GM18907 (cell line): ENCODE measurements around the gene GSK3B.
A peak's percentile ranks its signal among the peaks of the same experiment; 100 is the strongest.

Experiments
- ATAC-seq: cut with Tn5 transposase; IDR thresholded peaks from one replicate; pipeline ENCODE4 v1.9.1; 2021; ENCODE audit warnings: mild to moderate bottlenecking, moderate library complexity; ENCODE audit not compliant: unreplicated experiment

The GSK3B gene

GRCh38 chr3:119829420-119829819, 264.8 kb downstream of the GSK3B start:
- ATAC-seq = no peak

DNA sequence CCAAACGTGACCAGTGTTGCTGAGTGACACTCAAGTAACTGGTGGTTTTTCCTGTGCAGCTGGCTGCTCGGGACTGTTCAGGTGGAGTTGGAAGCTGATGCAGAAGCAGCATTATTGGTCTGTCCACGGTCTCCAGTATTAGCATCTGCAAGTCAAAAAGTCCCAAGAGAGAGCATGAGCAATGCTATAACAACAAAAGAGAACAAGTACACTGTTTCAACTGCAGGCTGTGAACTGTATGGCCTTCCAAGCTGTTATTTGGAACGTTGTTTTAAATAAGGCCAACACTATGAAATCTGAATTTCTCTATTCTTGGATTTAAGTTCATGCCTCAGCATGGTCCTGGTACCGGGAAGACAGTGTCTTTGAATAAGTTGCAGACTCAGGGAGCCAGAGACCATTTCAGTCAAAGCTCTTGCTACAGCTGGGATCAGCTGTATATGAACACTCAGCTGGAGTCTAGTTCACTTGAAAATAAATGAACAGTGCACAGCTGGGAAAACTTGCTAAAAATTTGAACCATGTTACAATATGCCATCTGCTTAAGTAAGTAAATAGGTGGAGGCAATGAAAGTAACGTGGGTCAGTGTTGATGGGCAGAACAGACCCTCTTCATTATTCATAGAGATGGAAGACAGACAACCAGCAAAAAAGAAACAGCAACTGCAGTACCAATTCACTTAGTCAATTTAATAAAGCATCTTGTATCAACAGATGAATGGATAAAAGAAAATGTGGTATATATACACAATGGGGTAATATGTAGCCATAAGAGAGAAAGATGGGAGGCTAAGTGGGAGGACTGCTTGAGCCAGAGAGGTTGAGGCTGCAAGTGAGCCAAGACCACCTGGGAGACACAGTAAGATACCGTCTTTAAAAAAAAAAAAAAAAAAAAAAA, 267.3 kb downstream of the GSK3B start:
- ATAC-seq = no peak

GRCh38 chr3:119825820-119826219, 268.4 kb downstream of the GSK3B start:
- ATAC-seq = no peak

DNA sequence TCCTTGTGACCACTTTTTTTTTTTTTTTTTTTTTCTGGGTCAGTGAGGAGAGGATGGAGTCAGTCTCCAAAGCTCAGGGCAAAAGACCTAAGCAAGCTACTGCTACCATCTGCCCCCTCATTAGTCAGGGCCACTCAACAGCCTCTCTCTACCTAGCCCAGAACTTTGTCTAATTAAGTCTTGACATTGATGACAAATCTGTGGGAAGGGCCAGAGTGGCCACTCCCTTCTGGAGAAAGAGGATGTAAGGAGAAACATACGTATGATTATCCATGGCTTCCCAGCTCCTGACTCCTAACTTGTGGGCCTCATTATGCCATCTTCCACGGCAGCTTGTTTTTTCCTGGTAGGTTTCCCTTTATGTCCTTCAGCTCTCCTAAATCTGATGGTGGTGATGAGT, 274.4 kb downstream of the GSK3B start:
- no peak for ATAC-seq

DNA sequence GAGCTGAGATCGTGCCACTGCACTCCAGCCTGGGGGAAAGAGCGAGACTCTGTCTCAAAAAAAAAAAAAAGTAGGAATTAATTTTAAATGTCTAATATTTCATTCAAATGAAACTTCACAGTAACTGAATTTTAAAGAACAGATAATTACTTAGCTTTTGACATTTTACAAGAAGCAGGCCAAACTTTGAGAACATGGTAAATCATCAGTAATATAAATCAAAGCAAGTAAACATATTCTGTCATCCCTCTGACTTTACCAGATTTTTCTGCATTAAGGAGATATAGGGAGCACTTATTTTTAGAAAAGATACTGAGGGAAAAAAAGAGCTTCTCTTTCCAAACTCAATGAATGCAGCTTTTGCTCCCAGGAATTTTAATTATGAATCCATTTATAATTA, 275.3 kb downstream of the GSK3B start:
- ATAC-seq = no peak

GRCh38 chr3:119817583-119818363, 276.5 kb downstream of the GSK3B start:
- no peak for ATAC-seq

GRCh38 chr3:119817071-119817470, 277.2 kb downstream of the GSK3B start:
- ATAC-seq = no peak

- no peak for ATAC-seq
Measured at GRCh38 chr3:119815716-119816115, 278.5 kb downstream of the GSK3B start.

DNA sequence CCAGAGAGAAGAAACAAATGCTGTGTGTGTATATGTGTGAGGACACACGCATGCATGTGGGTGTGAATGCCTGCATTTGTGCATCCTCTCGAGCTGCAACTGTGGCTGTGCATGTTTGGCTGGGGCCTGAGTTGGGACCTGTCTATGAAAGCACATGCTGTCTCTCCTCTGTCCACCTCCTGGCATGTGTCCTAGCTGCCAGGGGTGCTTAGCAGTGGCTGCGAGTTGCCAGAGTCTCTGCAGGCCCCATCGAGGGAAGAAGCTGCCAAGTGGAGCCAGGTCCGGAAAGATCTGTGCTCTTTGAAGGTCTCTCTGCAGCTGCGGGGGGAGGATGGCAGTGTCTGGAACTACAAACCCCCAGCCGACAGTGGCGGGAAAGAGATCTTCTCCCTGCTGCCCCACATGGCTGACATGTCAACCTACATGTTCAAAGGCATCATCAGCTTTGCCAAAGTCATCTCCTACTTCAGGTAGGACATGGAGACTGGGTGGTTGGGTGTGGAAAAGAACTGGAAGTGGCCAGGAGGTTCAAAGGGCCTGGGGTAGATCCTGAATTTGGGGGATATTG, 281.7 kb downstream of the GSK3B start:
- no peak for ATAC-seq

DNA sequence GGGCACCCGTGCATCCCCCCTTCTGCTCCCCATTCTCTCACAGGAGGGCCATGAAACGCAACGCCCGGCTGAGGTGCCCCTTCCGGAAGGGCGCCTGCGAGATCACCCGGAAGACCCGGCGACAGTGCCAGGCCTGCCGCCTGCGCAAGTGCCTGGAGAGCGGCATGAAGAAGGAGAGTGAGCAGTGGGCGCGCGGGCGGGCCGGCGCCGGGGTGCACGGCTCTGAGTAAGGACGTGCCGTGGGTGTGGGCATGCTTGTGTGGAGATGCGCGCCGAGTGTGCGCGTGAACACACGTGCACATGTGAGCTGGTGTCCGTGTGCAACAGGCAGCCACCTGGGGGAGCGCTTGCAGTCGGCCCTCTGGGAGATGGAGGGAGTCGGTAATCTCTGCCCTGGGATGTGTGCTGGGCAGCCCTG, 284.2 kb downstream of the GSK3B start:
- ATAC-seq = peak; percentile 79

- peak; percentile 42 for ATAC-seq
Measured at GRCh38 chr3:119809249-119810017, 284.8 kb downstream of the GSK3B start.

- ATAC-seq = no peak
Measured at GRCh38 chr3:119808843-119809242, 285.4 kb downstream of the GSK3B start.

DNA sequence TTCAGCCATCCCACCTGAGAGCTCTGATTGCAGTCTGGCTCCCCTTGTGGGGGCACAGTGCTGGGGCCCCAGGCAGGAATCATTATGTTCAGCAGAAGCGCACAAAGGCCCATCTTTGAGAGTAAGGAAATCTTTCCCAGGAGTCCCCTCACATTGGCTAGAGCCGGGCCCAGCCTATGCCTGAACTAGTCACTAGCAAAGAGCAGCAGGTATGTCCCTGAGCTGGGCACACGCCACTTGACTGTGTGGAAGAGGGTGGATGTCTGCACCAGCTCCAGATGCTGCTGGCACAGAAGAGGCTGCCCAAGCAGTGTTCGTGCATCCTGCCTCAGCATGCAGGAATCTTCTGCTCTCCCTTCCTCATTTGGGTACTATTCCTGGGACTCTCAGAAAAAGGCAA, 286.0 kb downstream of the GSK3B start:
- ATAC-seq = no peak

DNA sequence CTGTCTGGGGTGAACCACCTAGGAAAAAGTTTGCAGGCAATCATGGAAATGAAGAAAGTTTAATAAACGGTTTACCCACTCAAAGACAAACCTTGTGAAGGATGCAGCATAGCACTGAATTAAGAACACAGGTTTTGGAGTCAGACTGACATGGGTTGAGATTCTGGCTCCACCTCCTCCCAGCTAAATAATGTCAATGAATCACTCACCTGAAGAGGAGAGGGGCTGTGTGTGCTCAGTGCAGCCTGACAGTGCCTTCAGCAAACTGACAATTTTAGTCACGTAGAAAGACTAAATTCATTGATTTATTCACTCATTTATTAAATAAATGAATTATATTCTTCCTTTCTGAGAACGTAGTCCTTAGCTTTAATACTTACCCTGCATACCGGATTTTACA, 293.4 kb downstream of the GSK3B start:
- ATAC-seq = no peak

GRCh38 chr3:119796785-119797184, 297.5 kb downstream of the GSK3B start:
- ATAC-seq = no peak

- no peak for ATAC-seq
Measured at GRCh38 chr3:119796368-119796767, 297.9 kb downstream of the GSK3B start.

GRCh38 chr3:119795849-119796248, 298.4 kb downstream of the GSK3B start:
- no peak for ATAC-seq

GRCh38 chr3:119794971-119795612, 299.2 kb downstream of the GSK3B start:
- ATAC-seq = no peak

DNA sequence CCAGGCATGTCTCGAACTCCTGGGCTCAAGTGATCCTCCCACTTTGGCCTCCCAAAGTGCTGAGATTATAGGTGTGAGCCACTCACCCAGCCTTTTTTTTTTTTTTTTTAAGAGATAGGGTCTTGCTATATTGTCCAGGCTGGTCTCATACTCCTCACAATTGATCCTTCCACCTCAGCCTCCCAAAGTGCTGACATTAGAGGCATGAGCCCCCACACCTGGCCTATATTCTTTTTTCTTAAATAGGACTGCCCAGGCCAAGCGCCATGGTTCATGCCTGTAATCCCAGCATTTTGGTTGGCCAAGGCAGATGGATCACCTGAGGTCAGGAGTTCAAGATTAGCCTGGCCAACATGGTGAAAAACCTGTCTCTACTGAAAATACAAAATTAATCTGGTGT, 299.8 kb downstream of the GSK3B start:
- no peak for ATAC-seq

DNA sequence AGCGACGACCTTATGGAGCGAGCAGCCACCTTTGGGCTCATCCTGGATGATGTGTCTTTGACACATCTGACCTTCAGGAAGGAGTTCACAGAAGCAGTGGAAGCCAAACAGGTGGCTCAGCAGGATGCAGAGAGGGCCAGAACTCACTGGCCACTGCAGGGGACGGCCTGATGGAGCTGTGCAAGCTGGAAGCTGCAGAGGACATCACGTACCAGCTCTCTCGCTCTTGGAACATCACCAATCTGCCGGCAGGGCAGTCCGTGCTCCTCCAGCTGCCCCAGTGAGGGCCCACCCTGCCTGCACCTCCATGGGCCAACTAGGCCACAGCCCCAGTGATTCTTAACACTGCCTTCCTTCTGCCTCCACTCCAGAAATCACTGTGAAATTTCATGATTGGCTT, 302.0 kb downstream of the GSK3B start:
- no peak for ATAC-seq
